ENCODE results near the gene FMO5. TPM values are rescaled to one million over a fixed set of nuclear protein-coding genes. Genes with fewer than 3 reads are reported as not detected.

FMO5 gene
- total RNA-seq, 4 donors from 2014 or later = 1.2 to 2.9 (median 2.1) TPM

DNA sequence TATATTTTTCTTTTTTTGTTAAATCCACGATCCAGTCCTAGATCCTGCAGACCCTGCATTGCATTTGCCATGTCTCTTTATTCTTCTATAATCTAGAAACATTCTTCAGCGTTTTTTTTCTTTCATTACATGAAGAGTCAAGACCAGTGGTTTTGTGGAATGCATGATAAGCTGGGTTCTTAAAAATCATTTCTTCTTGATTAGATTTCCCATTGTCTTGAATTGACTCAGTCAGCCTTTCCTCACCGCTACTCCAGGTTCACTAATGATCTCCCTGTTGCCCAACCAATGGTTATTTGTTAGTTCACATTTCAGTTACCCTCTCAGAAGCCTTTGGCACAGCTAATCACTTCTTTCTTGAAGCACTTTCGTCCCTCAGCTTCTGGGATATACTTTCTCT is 42.6 kb upstream of the FMO5 start:
- TF ChIP-seq POLR2AphosphoS5 (IDR thresholded peaks at IDR 0.05) (no peak), EP300 (IDR thresholded peaks at IDR 0.05) (no peak), POLR2A (IDR thresholded peaks at IDR 0.05; ENCODE audit: low read depth) (no peak)
- TF ChIP-seq, protein P1, sequence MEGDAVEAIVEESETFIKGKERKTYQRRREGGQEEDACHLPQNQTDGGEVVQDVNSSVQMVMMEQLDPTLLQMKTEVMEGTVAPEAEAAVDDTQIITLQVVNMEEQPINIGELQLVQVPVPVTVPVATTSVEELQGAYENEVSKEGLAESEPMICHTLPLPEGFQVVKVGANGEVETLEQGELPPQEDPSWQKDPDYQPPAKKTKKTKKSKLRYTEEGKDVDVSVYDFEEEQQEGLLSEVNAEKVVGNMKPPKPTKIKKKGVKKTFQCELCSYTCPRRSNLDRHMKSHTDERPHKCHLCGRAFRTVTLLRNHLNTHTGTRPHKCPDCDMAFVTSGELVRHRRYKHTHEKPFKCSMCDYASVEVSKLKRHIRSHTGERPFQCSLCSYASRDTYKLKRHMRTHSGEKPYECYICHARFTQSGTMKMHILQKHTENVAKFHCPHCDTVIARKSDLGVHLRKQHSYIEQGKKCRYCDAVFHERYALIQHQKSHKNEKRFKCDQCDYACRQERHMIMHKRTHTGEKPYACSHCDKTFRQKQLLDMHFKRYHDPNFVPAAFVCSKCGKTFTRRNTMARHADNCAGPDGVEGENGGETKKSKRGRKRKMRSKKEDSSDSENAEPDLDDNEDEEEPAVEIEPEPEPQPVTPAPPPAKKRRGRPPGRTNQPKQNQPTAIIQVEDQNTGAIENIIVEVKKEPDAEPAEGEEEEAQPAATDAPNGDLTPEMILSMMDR (IDR thresholded peaks at IDR 0.05) = no peak
- intact Hi-C loops (cut with DNase I) = no loop called here
- H3K27me3 ChIP-seq = no peaks in the 10 kb centered on the region
- no peak overlapping the region for H3K4me3 ChIP-seq
- no peak for DNase-seq (ENCODE audit: extremely low spot score)
- no peak overlapping the region for H3K27ac ChIP-seq (replicated peaks in 1 of 4)
- WGBS = 92% methylated on average over 4 of the region's 4 CpGs
- H3K36me3 ChIP-seq = peaks cover 15 to 88% (median 46%) of the 10 kb centered on the region in 4 donors
- H3K4me1 ChIP-seq = no peaks in the 10 kb centered on the region
- H3K9me3 ChIP-seq = no peaks in the 10 kb centered on the region

DNA sequence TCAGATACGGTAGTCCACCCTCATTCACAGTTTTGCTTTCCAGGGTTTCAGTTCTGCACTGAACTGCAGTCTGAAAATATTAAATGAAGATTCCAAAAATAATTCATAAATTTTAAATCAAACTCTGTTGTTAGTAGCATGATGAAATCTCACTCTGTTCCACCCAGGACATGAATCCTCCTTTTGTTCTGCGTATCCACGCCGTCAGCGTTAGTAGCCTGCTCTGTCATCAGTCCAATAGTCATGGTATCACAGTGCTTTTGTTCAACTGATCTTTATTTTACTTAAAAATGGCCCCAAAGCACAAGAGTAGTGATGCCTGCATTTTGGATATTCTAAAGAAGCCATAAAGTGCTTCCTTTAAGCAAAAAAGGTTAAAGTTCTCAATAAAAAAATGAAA is 41.2 kb upstream of the FMO5 start:
- intact Hi-C loops (cut with DNase I) = no loop called here
- no peak for TF ChIP-seq EP300 (IDR thresholded peaks at IDR 0.05)
- no peak for TF ChIP-seq POLR2AphosphoS5 (IDR thresholded peaks at IDR 0.05)
- no peak for TF ChIP-seq POLR2A (IDR thresholded peaks at IDR 0.05; ENCODE audit: low read depth)
- TF ChIP-seq, protein P1 (IDR thresholded peaks at IDR 0.05) = no peak

DNA sequence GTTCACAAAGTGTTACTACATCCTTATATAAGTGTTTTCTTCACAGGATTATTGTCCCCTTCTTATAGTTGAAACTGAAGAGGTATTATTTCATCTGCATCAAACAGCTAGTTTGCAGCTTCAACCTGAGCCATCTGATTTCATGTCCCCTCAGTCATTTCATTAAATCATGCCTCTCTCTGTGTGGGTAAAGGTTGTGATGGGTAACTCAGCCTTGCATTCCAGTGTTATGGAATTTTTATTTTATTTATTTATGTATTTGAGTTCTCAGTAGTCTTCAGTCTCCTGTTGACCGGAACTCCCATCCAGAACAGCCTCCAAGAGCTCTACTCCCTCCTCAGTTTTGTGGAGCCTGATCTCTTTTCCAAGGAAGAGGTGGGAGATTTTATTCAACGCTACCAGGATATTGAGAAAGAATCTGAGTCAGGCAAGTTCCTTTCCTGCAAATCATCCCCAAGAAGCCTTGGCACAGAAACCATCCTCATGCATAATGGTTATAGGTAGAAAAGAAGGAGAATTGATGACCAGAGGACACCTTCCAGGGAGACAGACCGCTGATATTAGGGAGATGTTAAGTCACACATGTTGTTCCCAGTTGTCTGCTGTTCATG is 39.1 kb upstream of the FMO5 start:
- Histone ChIP-seq H3K27ac (replicated peaks in 1 of 4) (no peak overlapping the region), H3K27me3 (no peaks in the 10 kb centered on the region), H3K9me3 (no peaks in the 10 kb centered on the region), H3K4me3 (no peak overlapping the region), H3K4me1 (no peaks in the 10 kb centered on the region), H3K36me3 (peaks cover 29 to 87% (median 62%) of the 10 kb centered on the region in 4 donors)
- 83% methylated on average over 3 of the region's 3 CpGs for WGBS
- DNase-seq (ENCODE audit: extremely low spot score) = no peak
- no peak for TF ChIP-seq POLR2A (IDR thresholded peaks at IDR 0.05; ENCODE audit: low read depth)
- TF ChIP-seq EP300 (IDR thresholded peaks at IDR 0.05) = no peak
- TF ChIP-seq, protein P1 (IDR thresholded peaks at IDR 0.05) = no peak
- TF ChIP-seq POLR2AphosphoS5 (IDR thresholded peaks at IDR 0.05) = no peak
- intact Hi-C loops (cut with DNase I) = no loop called here

More for the DNA sequence above, 41.2 kb upstream of the FMO5 start:
- DNase-seq (ENCODE audit: extremely low spot score) = no peak
- no peak overlapping the region for H3K27ac ChIP-seq (replicated peaks in 1 of 4)
- H3K4me1 ChIP-seq = no peaks in the 10 kb centered on the region
- H3K9me3 ChIP-seq = no peaks in the 10 kb centered on the region
- no peaks in the 10 kb centered on the region for H3K27me3 ChIP-seq
- H3K4me3 ChIP-seq = no peak overlapping the region
- WGBS = 91% methylated on average over 5 of the region's 5 CpGs
- H3K36me3 ChIP-seq = peaks cover 17 to 87% (median 51%) of the 10 kb centered on the region in 4 donors

DNA sequence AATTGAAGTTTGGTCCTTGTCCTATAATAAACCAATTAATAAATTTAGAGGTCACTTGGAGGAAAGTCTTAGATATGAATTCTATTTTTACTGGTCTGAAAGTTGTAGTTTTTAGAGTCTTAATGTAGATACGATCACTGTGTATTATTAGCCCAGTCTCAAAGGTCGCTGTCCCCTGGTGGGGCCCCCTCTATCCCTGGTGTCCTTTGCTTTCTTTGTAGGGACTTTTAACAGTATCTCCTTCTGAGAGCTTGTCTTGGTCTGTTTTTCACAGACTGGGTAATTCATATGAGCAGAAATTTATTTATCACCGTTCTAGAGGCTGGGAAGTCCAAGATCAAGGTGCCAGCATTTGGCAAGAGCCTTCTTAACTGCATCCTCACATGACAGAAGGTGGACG is 35.8 kb upstream of the FMO5 start:
- H3K36me3 ChIP-seq = peaks cover 19 to 64% (median 38%) of the 10 kb centered on the region in 4 donors
- WGBS = 96% methylated on average over 4 of the region's 4 CpGs
- H3K4me3 ChIP-seq = no peak overlapping the region
- TF ChIP-seq POLR2A (IDR thresholded peaks at IDR 0.05; ENCODE audit: low read depth) (no peak), POLR2AphosphoS5 (IDR thresholded peaks at IDR 0.05) (no peak)
- TF ChIP-seq, protein P1 (IDR thresholded peaks at IDR 0.05) = no peak
- H3K27ac ChIP-seq (replicated peaks in 1 of 4) = no peak overlapping the region
- no peaks in the 10 kb centered on the region for H3K27me3 ChIP-seq
- no peaks in the 10 kb centered on the region for H3K9me3 ChIP-seq
- intact Hi-C loops (cut with DNase I) = no loop called here
- no peak for DNase-seq (ENCODE audit: extremely low spot score)
- no peaks in the 10 kb centered on the region for H3K4me1 ChIP-seq

DNA sequence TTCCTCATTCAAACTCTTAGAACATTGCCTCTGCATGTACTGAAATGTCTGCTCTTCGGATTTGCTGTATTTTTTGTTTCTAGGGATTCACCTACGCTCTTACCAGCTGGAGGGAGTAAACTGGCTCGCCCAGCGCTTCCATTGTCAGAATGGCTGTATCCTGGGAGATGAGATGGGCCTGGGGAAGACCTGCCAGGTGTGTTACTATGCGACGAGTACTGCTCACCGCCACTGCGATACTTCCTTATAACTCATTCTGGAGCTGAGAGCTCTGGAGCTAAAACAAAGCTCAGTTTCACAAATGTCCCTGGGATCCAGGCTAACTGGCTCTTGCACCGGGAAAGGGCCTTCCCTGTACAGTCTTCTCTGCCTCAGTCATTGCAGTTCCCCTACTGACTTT is 27.4 kb upstream of the FMO5 start:
- Histone ChIP-seq H3K27me3 (no peaks in the 10 kb centered on the region), H3K4me1 (peaks cover 0 to 3% (median 0%) of the 10 kb centered on the region in 4 donors), H3K27ac (replicated peaks in 1 of 4) (no peak overlapping the region), H3K9me3 (no peaks in the 10 kb centered on the region), H3K36me3 (peaks cover 0 to 18% (median 6%) of the 10 kb centered on the region in 4 donors), H3K4me3 (no peak overlapping the region)
- DNase-seq (ENCODE audit: extremely low spot score) = no peak
- 91% methylated on average over 9 of the region's 9 CpGs for WGBS
- no peak for TF ChIP-seq POLR2A (IDR thresholded peaks at IDR 0.05; ENCODE audit: low read depth)
- intact Hi-C loops (cut with DNase I) = no loop called here

Measured in esophagus muscularis mucosa (tissue), 4 donors.